Smooth muscle cell (in vitro differentiated cells): ENCODE results near the gene BPIFB3. TPM values are rescaled to one million over a fixed set of nuclear protein-coding genes. Genes with fewer than 3 reads are reported as not detected.
"Not testable (repeated sequence)": the region's sequence is repeated elsewhere in the genome, so short reads cannot be mapped to it uniquely, and the experiment has no call there.

Source experiments
- DNase-seq: peaks from one replicate; lab custom pipeline; 2025; ENCODE audit not compliant: unreplicated experiment; lab: John Stamatoyannopoulos, UW
- H2AFZ ChIP-seq: fragments of 200-600 bp; sonication (generic); 2 replicates; pipeline ENCODE4 v1.6.0; 2016; ENCODE audit warnings: antibody characterized with exemption, low read depth, mild to moderate bottlenecking
- H3F3A ChIP-seq: fragments of 200-600 bp; sonication (generic); 2 replicates; pipeline ENCODE4 v1.6.0; 2017; ENCODE audit warnings: antibody characterized with exemption, low read depth
- H3K27ac ChIP-seq: fragments of 200-600 bp; sonication (generic); 2 replicates; pipeline ENCODE4 v1.5.1; 2016; ENCODE audit warnings: low read depth, mild to moderate bottlenecking
- H3K27me3 ChIP-seq: fragments of 200-600 bp; sonication (generic); 2 replicates; pipeline ENCODE4 v1.6.1; 2016; ENCODE audit warnings: low read depth, mild to moderate bottlenecking
- H3K36me3 ChIP-seq: fragments of 200-600 bp; sonication (generic); 2 replicates; pipeline ENCODE4 v1.5.1; 2016; ENCODE audit warnings: low read depth
- H3K4me1 ChIP-seq: fragments of 200-600 bp; sonication (generic); 2 replicates; pipeline ENCODE4 v1.5.1; 2016; ENCODE audit warnings: low read depth
- H3K4me2 ChIP-seq: fragments of 200-600 bp; sonication (generic); 2 replicates; pipeline ENCODE4 v1.6.0; 2016; ENCODE audit warnings: mild to moderate bottlenecking
- H3K4me3 ChIP-seq: fragments of 200-600 bp; sonication (generic); 2 replicates; pipeline ENCODE4 v1.5.1; 2016; ENCODE audit warnings: mild to moderate bottlenecking
- H3K79me2 ChIP-seq: fragments of 200-600 bp; sonication (generic); 2 replicates; pipeline ENCODE4 v1.6.0; 2016; ENCODE audit warnings: low read depth, mild to moderate bottlenecking
- H3K9ac ChIP-seq: fragments of 200-600 bp; sonication (generic); 2 replicates; pipeline ENCODE4 v1.6.0; 2016; ENCODE audit warnings: low read depth
- H3K9me3 ChIP-seq: fragments of 200-600 bp; sonication (generic); replicated peaks from 2 replicates; pipeline ENCODE4 v1.5.1; 2016; ENCODE audit warnings: low read depth
- H4K20me1 ChIP-seq: fragments of 200-600 bp; sonication (generic); 2 replicates; pipeline ENCODE4 v1.6.0; 2016; ENCODE audit warnings: low read depth
- CTCF ChIP-seq: fragments of 200-600 bp; sonication (generic); IDR thresholded peaks from 2 replicates; pipeline ENCODE4 v1.5.1; 2017; ENCODE audit warnings: borderline replicate concordance, mild to moderate bottlenecking, antibody characterized with exemption; ENCODE audit not compliant: insufficient read depth, poor library complexity, severe bottlenecking
- WGBS: methylation state at CpG from one replicate; pipeline ENCODE4 v1.1.7; 2016; ENCODE audit warnings: low lambda C conversion rate; 5-methylcytosine and 5-hydroxymethylcytosine counted together
- polyA plus RNA-seq: library from polyadenylated mRNA; unstranded; fragments of >200 nt; fragmentation: Nextera tagmentation; extraction: Ambion mirVana; gene quantifications from 2 replicates; pipeline ENCODE4 v1.2.1, GENCODE V29; 2016
- total RNA-seq: library from RNA; depleted of rRNA; stranded (reverse); fragments of >200 nt; gene quantifications from 2 replicates; pipeline ENCODE4 v1.2.3, GENCODE V29; 2014

Gene BPIFB3
- total and polyA plus RNA-seq, 2 experiments from 2014 or later = not detected

- WGBS = 27% methylated on average over 6 of the region's 6 CpGs
- not testable (repeated sequence) for H2AFZ ChIP-seq, H3K4me2 ChIP-seq, DNase-seq, H3K9me3 ChIP-seq, H3F3A ChIP-seq, H3K4me3 ChIP-seq, H3K9ac ChIP-seq, H3K36me3 ChIP-seq, H3K79me2 ChIP-seq, H4K20me1 ChIP-seq, H3K27ac ChIP-seq, H3K4me1 ChIP-seq, H3K27me3 ChIP-seq
- peak; percentile 82 for TF ChIP-seq CTCF
These were observed 42.3 kb downstream of the BPIFB3 start for GRCh38 chr20:33095902-33096584.

GRCh38 chr20:33097001-33097400, 43.3 kb downstream of the BPIFB3 start:
- no peak for DNase-seq
- 89% methylated on average over 4 of the region's 4 CpGs for WGBS
- no peak overlapping the region for H2AFZ ChIP-seq

GRCh38 chr20:33099843-33100538, 46.3 kb downstream of the BPIFB3 start:
- Histone ChIP-seq H3F3A (no peaks in the 10 kb centered on the region), H3K4me1 (no peaks in the 10 kb centered on the region), H2AFZ (no peak overlapping the region), H4K20me1 (no peaks in the 10 kb centered on the region), H3K9ac (no peak overlapping the region), H3K4me3 (no peak overlapping the region), H3K79me2 (no peaks in the 10 kb centered on the region), H3K36me3 (no peaks in the 10 kb centered on the region), H3K27me3 (peaks cover 7% of the 10 kb centered on the region), H3K9me3 (no peaks in the 10 kb centered on the region), H3K4me2 (no peak overlapping the region), H3K27ac (no peak overlapping the region)
- DNase-seq = no peak
- TF ChIP-seq CTCF = no peak
- WGBS = 75% methylated on average over 10 of the region's 10 CpGs

More at GRCh38 chr20:33097001-33097400, 43.3 kb downstream of the BPIFB3 start:
- no peaks in the 10 kb centered on the region for H3K79me2 ChIP-seq
- no peaks in the 10 kb centered on the region for H3F3A ChIP-seq
- peaks cover 7% of the 10 kb centered on the region for H3K27me3 ChIP-seq
- H3K4me2 ChIP-seq = no peak overlapping the region
- H3K9me3 ChIP-seq = no peaks in the 10 kb centered on the region
- H3K9ac ChIP-seq = no peak overlapping the region
- no peaks in the 10 kb centered on the region for H3K36me3 ChIP-seq
- H4K20me1 ChIP-seq = no peaks in the 10 kb centered on the region
- no peak overlapping the region for H3K27ac ChIP-seq
- no peak for TF ChIP-seq CTCF
- no peaks in the 10 kb centered on the region for H3K4me1 ChIP-seq
- H3K4me3 ChIP-seq = no peak overlapping the region
